K562 (cell line): ENCODE measurements around the gene OSGEP. TPM values are rescaled to one million over a fixed set of nuclear protein-coding genes. Genes with fewer than 3 reads are reported as not detected.

Source experiments
- CBFA2T3 ChIP-seq: fragments of 450-650 bp; IDR thresholded peaks from 2 replicates; pipeline ENCODE4 v1.6.1; 2017
- MAZ ChIP-seq, 2 experiments: fragments of 450-650 bp in 1 of 2; sonication (generic) in 1 of 2; formaldehyde crosslinking; IDR thresholded peaks in 1 of 2; conservative IDR thresholded peaks in 1 of 2; 2 replicates each; pipeline versions ENCODE4 v1.4.0 to v1.5.0; 2020; ENCODE audit warnings: mild to moderate bottlenecking in 1 of 2, missing genetic modification reagents in 1 of 2
- RNF2 ChIP-seq: sonication (generic); IDR thresholded peaks from 2 replicates; pipeline ENCODE4 v1.6.1; 2016
- ZNF175 ChIP-seq: fragments of 200-800 bp; sonication (Bioruptor generic); IDR thresholded peaks from 2 replicates; pipeline ENCODE4 v1.6.1; 2016; ENCODE audit warnings: low read depth, mild to moderate bottlenecking, missing genetic modification characterization, missing compliant biosample characterization
- ZNF316 ChIP-seq: fragments of 450-650 bp; IDR thresholded peaks from 2 replicates; pipeline ENCODE4 v1.6.1; 2016
- ZNF586 ChIP-seq: fragments of 450-650 bp; formaldehyde crosslinking; conservative IDR thresholded peaks from 2 replicates; pipeline ENCODE4 v1.4.0; 2020; ENCODE audit warnings: mild to moderate bottlenecking, moderate library complexity
- ZNF830 ChIP-seq: fragments of 250-450 bp; sonication (Bioruptor Pico); IDR thresholded peaks from 2 replicates; pipeline ENCODE4 v1.5.0; 2021; ENCODE audit warnings: mild to moderate bottlenecking
- ZSCAN29 ChIP-seq: fragments of 450-650 bp; IDR thresholded peaks from 2 replicates; pipeline ENCODE4 v1.6.1; 2017
- polyA plus RNA-seq, 8 experiments: library from polyadenylated mRNA; depleted of rRNA in 4 of 8; stranded (reverse) in 5 of 8; unstranded in 3 of 8; fragments of >200 nt; fragmentation: Nextera tagmentation in 2 of 8; fragmentation: Illumina TruSeq in 1 of 8; extraction: Ambion mirVana in 2 of 8; extraction: Trizol in 1 of 8; gene quantifications; 2 replicates each; pipeline versions ENCODE4 v1.2.1 to v1.2.3, GENCODE V29; 2011 to 2014; ENCODE audit warnings: inconsistent platforms in 1 of 8, missing spikeins in 1 of 8
- total RNA-seq, 7 experiments: library from RNA; depleted of rRNA in 6 of 7; stranded (reverse); fragments of >200 nt in 6 of 7; fragmentation: Illumina TruSeq in 2 of 7; extraction: Trizol in 2 of 7; gene quantifications; 2 replicates each; pipeline versions ENCODE4 v1.2.1 to v1.2.3, GENCODE V29; 2011 to 2021; ENCODE audit warnings: low replicate concordance in 1 of 7
- TF ChIP-seq, protein P1 (sequence below): fragments of 250-450 bp; sonication (Bioruptor Pico); IDR thresholded peaks from 2 replicates; pipeline ENCODE4 v1.4.0; 2020
- TF ChIP-seq, protein P2 (sequence below): fragments of 250-450 bp; sonication (Bioruptor Pico); IDR thresholded peaks from 2 replicates; pipeline ENCODE4 v1.5.0; 2020; ENCODE audit warnings: mild to moderate bottlenecking
- TF ChIP-seq, protein P3 (sequence below): fragments of 250-450 bp; sonication (Bioruptor Pico); IDR thresholded peaks from 2 replicates; pipeline ENCODE4 v1.4.0; 2020

Gene OSGEP
- total and polyA plus RNA-seq, 9 of the 15 experiments (the other 6 are each of a cell fraction or from before 2014, with no cell fraction given) = 32.1 to 59.2 (median 44.1) TPM

DNA sequence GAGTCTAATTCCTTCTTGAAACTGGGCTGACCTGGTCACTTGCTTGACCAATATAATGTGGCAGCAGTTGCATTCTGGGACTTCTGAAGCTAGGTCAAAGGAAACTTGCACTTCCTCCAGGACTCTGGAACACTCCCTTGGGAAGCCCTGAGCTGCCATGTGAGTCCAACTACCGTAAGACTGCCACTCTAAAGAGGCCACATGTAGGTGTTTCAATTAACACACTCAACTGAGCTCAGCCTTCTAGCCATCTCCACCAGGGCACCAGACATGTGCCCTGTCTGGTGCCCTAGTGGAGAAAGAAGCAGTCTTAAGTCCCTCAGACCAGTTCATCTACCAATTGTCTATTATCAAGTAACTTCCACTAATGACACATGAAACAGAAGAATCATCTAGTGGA lies 35.2 kb downstream of the OSGEP start (continued):
- TF ChIP-seq, protein P1, sequence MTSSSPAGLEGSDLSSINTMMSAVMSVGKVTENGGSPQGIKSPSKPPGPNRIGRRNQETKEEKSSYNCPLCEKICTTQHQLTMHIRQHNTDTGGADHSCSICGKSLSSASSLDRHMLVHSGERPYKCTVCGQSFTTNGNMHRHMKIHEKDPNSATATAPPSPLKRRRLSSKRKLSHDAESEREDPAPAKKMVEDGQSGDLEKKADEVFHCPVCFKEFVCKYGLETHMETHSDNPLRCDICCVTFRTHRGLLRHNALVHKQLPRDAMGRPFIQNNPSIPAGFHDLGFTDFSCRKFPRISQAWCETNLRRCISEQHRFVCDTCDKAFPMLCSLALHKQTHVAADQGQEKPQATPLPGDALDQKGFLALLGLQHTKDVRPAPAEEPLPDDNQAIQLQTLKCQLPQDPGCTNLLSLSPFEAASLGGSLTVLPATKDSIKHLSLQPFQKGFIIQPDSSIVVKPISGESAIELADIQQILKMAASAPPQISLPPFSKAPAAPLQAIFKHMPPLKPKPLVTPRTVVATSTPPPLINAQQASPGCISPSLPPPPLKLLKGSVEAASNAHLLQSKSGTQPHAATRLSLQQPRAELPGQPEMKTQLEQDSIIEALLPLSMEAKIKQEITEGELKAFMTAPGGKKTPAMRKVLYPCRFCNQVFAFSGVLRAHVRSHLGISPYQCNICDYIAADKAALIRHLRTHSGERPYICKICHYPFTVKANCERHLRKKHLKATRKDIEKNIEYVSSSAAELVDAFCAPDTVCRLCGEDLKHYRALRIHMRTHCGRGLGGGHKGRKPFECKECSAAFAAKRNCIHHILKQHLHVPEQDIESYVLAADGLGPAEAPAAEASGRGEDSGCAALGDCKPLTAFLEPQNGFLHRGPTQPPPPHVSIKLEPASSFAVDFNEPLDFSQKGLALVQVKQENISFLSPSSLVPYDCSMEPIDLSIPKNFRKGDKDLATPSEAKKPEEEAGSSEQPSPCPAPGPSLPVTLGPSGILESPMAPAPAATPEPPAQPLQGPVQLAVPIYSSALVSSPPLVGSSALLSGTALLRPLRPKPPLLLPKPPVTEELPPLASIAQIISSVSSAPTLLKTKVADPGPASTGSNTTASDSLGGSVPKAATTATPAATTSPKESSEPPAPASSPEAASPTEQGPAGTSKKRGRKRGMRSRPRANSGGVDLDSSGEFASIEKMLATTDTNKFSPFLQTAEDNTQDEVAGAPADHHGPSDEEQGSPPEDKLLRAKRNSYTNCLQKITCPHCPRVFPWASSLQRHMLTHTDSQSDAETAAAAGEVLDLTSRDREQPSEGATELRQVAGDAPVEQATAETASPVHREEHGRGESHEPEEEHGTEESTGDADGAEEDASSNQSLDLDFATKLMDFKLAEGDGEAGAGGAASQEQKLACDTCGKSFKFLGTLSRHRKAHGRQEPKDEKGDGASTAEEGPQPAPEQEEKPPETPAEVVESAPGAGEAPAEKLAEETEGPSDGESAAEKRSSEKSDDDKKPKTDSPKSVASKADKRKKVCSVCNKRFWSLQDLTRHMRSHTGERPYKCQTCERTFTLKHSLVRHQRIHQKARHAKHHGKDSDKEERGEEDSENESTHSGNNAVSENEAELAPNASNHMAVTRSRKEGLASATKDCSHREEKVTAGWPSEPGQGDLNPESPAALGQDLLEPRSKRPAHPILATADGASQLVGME (CRISPR knock-in tag) = no peak
- TF ChIP-seq RNF2 = no peak
- TF ChIP-seq ZNF586 (CRISPR knock-in tag) = no peak
- TF ChIP-seq ZNF316 = no peak
- no peak for TF ChIP-seq ZNF175 (CRISPR knock-in tag)
- TF ChIP-seq, protein P2, sequence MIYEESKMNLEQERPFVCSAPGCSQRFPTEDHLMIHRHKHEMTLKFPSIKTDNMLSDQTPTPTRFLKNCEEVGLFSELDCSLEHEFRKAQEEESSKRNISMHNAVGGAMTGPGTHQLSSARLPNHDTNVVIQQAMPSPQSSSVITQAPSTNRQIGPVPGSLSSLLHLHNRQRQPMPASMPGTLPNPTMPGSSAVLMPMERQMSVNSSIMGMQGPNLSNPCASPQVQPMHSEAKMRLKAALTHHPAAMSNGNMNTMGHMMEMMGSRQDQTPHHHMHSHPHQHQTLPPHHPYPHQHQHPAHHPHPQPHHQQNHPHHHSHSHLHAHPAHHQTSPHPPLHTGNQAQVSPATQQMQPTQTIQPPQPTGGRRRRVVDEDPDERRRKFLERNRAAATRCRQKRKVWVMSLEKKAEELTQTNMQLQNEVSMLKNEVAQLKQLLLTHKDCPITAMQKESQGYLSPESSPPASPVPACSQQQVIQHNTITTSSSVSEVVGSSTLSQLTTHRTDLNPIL = no peak
- no peak for TF ChIP-seq MAZ (CRISPR knock-in tag; conservative IDR thresholded peaks at IDR 0.05 in 1 of 2, IDR thresholded peaks at IDR 0.05 in 1 of 2)
- no peak for TF ChIP-seq ZSCAN29
- TF ChIP-seq, protein P3, sequence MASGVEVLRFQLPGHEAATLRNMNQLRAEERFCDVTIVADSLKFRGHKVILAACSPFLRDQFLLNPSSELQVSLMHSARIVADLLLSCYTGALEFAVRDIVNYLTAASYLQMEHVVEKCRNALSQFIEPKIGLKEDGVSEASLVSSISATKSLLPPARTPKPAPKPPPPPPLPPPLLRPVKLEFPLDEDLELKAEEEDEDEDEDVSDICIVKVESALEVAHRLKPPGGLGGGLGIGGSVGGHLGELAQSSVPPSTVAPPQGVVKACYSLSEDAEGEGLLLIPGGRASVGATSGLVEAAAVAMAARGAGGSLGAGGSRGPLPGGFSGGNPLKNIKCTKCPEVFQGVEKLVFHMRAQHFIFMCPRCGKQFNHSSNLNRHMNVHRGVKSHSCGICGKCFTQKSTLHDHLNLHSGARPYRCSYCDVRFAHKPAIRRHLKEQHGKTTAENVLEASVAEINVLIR = no peak
- TF ChIP-seq CBFA2T3 = no peak
- no peak for TF ChIP-seq ZNF830 (CRISPR knock-in tag)
